NB4 (cell line): ENCODE results near the gene CADM2.

Experiments used
- MYC ChIP-seq: IDR thresholded peaks from 2 replicates; pipeline ENCODE4 v1.6.1; 2011; ENCODE audit warnings: low read depth, low read length
- POLR2A ChIP-seq: IDR thresholded peaks from 2 replicates; pipeline ENCODE4 v1.6.1; 2011; ENCODE audit warnings: mild to moderate bottlenecking; ENCODE audit not compliant: insufficient read length; ENCODE audit errors: extremely low read depth
- TF ChIP-seq, protein P1 (sequence below): IDR thresholded peaks from one replicate; pipeline ENCODE4 v1.5.1; 2012; ENCODE audit warnings: low read depth, low read length
- TF ChIP-seq, protein P2 (sequence below): IDR thresholded peaks from 2 replicates; pipeline ENCODE4 v1.6.1; 2011; ENCODE audit warnings: low read depth, low read length

DNA sequence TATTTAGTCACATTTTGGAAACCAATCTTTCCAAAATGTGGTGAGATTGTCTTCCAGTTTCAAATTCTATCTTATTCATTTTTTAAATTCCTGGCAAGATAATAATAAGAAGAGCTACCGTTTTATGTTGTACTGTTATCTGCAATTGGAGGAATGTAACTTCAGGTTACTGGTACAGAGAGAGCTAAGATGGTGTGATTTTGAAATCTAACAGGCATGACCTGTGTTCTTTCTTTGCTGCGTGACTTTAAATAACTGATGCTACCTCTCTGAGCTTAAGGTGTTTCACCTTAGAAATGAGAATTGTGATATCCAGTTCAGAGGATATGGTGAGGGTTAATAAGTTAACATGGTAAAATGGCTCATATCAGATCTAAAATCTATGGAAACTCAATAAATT lies 21.7 kb downstream of the CADM2 start:
- TF ChIP-seq, protein P1, sequence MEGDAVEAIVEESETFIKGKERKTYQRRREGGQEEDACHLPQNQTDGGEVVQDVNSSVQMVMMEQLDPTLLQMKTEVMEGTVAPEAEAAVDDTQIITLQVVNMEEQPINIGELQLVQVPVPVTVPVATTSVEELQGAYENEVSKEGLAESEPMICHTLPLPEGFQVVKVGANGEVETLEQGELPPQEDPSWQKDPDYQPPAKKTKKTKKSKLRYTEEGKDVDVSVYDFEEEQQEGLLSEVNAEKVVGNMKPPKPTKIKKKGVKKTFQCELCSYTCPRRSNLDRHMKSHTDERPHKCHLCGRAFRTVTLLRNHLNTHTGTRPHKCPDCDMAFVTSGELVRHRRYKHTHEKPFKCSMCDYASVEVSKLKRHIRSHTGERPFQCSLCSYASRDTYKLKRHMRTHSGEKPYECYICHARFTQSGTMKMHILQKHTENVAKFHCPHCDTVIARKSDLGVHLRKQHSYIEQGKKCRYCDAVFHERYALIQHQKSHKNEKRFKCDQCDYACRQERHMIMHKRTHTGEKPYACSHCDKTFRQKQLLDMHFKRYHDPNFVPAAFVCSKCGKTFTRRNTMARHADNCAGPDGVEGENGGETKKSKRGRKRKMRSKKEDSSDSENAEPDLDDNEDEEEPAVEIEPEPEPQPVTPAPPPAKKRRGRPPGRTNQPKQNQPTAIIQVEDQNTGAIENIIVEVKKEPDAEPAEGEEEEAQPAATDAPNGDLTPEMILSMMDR, result no peak
- TF ChIP-seq POLR2A, result no peak
- TF ChIP-seq, protein P2, sequence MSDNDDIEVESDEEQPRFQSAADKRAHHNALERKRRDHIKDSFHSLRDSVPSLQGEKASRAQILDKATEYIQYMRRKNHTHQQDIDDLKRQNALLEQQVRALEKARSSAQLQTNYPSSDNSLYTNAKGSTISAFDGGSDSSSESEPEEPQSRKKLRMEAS, result no peak
- TF ChIP-seq MYC, result no peak
